ENCODE measurements around the gene PHF1.

The PHF1 gene

DNA sequence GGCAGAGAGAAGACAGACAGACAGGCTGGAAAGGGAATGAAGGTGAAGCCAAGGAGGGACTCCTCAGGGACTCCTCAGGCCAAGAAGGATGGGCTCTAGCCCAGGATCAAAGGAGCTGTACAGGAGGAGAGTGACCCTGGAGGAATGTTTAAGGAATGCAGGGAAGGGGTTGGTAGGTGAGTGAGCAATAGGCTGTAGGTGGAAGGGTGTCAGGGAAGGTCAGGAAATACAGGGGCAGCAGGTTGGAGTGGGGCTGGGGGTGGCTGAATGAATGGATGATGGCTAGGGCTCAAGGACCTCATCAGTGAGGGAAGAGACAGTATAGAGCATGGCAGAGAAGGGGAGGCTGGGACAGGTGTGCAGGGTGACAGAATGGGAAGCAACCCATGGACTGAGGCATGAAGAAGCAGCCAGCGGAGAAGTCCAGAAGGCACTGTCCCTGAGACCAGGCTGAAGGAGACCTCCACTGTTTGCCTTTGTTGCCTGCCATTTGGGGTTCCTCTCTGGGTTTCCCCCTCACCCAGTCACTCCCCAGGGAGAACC, 22.3 kb downstream of the PHF1 start:
- Histone ChIP-seq H3K27me3 (ENCODE audit: control insufficient read depth, insufficient read depth, low read length) (no peaks in the 10 kb centered on the region), H3K4me1 (ENCODE audit: control insufficient read depth, insufficient read depth, low read length) (peaks cover 16% of the 10 kb centered on the region), H3K4me3 (ENCODE audit: low read length) (no peak overlapping the region; the same call in 1 of the 2 replicates), H3K36me3 (ENCODE audit: control insufficient read depth, insufficient read depth, low read length) (peaks cover 19% of the 10 kb centered on the region), H3K27ac (ENCODE audit: low read length) (no peak overlapping the region), H3K9me3 (ENCODE audit: control insufficient read depth, insufficient read depth, low read length) (no peaks in the 10 kb centered on the region)
- WGBS (ENCODE audit: insufficient coverage, insufficient read length), result no CpG with 5 or more reads among the region's 1 CpG
- no peak for DNase-seq (ENCODE audit: low read depth, low spot score)

DNA sequence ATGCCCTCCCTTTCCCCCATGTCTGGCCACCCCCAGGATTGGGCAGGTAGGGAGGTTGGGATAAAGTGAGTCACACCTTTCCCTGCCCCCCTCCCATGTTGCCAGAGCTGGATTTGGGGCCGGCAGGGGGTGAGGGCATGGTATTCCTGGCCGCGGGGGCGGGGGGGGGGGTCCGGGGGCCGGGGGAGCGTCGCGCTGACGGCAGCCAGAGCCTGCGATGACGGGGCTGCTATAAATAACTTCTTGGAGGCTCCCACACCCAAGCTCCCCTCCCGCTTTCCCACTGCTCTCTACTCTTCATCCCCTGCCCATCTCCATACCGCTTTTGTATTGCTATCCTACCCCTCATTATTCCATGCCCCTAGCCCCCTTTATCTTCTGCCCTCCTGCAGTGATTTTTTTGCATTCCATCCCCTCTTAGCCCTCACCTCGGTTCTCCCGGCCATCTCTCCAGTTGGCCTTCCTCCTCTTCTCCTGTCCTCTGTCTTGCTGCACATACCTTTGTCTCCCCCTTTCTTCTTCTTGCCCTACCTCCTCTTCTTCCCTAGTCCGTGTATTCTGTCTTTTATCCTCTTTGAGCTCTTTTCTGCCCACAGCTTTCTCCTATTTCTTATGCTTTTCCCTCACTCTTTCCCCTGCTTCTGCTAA, 22.9 kb downstream of the PHF1 start:
- no peak overlapping the region for H3K4me3 ChIP-seq (ENCODE audit: low read length)
- no peak for DNase-seq (ENCODE audit: low read depth, low spot score)
- peaks cover 12% of the 10 kb centered on the region for H3K4me1 ChIP-seq (ENCODE audit: control insufficient read depth, insufficient read depth, low read length)
- H3K27ac ChIP-seq (ENCODE audit: low read length), result no peak overlapping the region
- no peaks in the 10 kb centered on the region for H3K9me3 ChIP-seq (ENCODE audit: control insufficient read depth, insufficient read depth, low read length)
- no peaks in the 10 kb centered on the region for H3K27me3 ChIP-seq (ENCODE audit: control insufficient read depth, insufficient read depth, low read length)
- H3K36me3 ChIP-seq (ENCODE audit: control insufficient read depth, insufficient read depth, low read length), result peaks cover 25% of the 10 kb centered on the region
- WGBS (ENCODE audit: insufficient coverage, insufficient read length), result no CpG with 5 or more reads among the region's 17 CpGs

- no peaks in the 10 kb centered on the region for H3K27me3 ChIP-seq (ENCODE audit: control insufficient read depth, insufficient read depth, low read length)
- no peak overlapping the region for H3K4me3 ChIP-seq (ENCODE audit: low read length)
- WGBS (ENCODE audit: insufficient coverage, insufficient read length), result no CpG with 5 or more reads among the region's 4 CpGs
- no peaks in the 10 kb centered on the region for H3K9me3 ChIP-seq (ENCODE audit: control insufficient read depth, insufficient read depth, low read length)
- DNase-seq (ENCODE audit: low read depth, low spot score), result no peak
- no peak overlapping the region for H3K27ac ChIP-seq (ENCODE audit: low read length)
- H3K4me1 ChIP-seq (ENCODE audit: control insufficient read depth, insufficient read depth, low read length), result peaks cover 6% of the 10 kb centered on the region; the same call in 1 of the 2 replicates
- H3K36me3 ChIP-seq (ENCODE audit: control insufficient read depth, insufficient read depth, low read length), result peaks cover 28% of the 10 kb centered on the region
These were observed 24.1 kb downstream of the PHF1 start for GRCh38 chr6:33434961-33435360.

- Histone ChIP-seq H3K4me1 (ENCODE audit: control insufficient read depth, insufficient read depth, low read length) (peaks cover 1% of the 10 kb centered on the region; the same call in 1 of the 2 replicates), H3K36me3 (ENCODE audit: control insufficient read depth, insufficient read depth, low read length) (peaks cover 52% of the 10 kb centered on the region), H3K27me3 (ENCODE audit: control insufficient read depth, insufficient read depth, low read length) (no peaks in the 10 kb centered on the region), H3K27ac (ENCODE audit: low read length) (no peak overlapping the region), H3K4me3 (ENCODE audit: low read length) (no peak overlapping the region), H3K9me3 (ENCODE audit: control insufficient read depth, insufficient read depth, low read length) (no peaks in the 10 kb centered on the region)
- WGBS (ENCODE audit: insufficient coverage, insufficient read length), result no CpG with 5 or more reads among the region's 18 CpGs
- DNase-seq (ENCODE audit: low read depth, low spot score), result no peak
These were observed 26.9 kb downstream of the PHF1 start for GRCh38 chr6:33437666-33438065.

DNA sequence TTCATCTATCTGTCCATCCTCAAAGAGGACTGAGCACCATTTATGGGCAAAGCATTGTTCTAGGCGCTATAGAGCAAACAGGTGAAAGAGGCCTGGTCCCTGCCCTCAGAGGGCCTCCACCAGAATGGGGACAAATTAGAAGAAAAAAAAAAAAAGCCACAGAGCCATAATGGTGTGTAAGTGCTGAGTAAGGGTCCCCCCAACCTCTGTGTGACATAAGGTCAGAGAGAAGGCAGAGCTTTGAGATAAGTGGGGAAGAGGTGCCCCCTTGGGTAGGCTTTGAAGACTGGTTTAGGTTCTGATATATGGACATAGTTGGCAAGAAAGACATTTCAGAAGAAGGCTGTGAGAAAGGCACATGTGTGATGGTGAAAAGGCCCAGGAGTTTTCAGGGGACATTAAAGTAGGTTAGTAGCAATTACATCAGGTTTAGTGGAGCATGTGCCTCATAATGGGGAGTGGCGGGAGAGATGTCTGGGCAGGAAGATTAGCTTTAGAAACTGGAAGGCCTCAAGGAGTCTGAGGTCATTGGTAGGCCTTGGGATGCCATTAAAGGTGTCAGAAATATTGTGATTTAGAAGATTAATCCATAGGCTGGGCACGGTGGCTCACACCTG, 28.3 kb downstream of the PHF1 start:
- Histone ChIP-seq H3K4me1 (ENCODE audit: control insufficient read depth, insufficient read depth, low read length) (no peaks in the 10 kb centered on the region), H3K9me3 (ENCODE audit: control insufficient read depth, insufficient read depth, low read length) (no peaks in the 10 kb centered on the region), H3K27ac (ENCODE audit: low read length) (no peak overlapping the region), H3K36me3 (ENCODE audit: control insufficient read depth, insufficient read depth, low read length) (peaks cover 64% of the 10 kb centered on the region), H3K27me3 (ENCODE audit: control insufficient read depth, insufficient read depth, low read length) (no peaks in the 10 kb centered on the region), H3K4me3 (ENCODE audit: low read length) (no peak overlapping the region)
- WGBS (ENCODE audit: insufficient coverage, insufficient read length), result no CpG with 5 or more reads among the region's 3 CpGs
- no peak for DNase-seq (ENCODE audit: low read depth, low spot score)

GRCh38 chr6:33439956-33440648, 29.3 kb downstream of the PHF1 start:
- no peak overlapping the region for H3K27ac ChIP-seq (ENCODE audit: low read length)
- H3K36me3 ChIP-seq (ENCODE audit: control insufficient read depth, insufficient read depth, low read length), result peaks cover 72% of the 10 kb centered on the region
- H3K9me3 ChIP-seq (ENCODE audit: control insufficient read depth, insufficient read depth, low read length), result no peaks in the 10 kb centered on the region
- WGBS (ENCODE audit: insufficient coverage, insufficient read length), result no CpG with 5 or more reads among the region's 9 CpGs
- no peak overlapping the region for H3K4me3 ChIP-seq (ENCODE audit: low read length)
- no peak for DNase-seq (ENCODE audit: low read depth, low spot score)
- H3K4me1 ChIP-seq (ENCODE audit: control insufficient read depth, insufficient read depth, low read length), result no peaks in the 10 kb centered on the region
- H3K27me3 ChIP-seq (ENCODE audit: control insufficient read depth, insufficient read depth, low read length), result no peaks in the 10 kb centered on the region

DNA sequence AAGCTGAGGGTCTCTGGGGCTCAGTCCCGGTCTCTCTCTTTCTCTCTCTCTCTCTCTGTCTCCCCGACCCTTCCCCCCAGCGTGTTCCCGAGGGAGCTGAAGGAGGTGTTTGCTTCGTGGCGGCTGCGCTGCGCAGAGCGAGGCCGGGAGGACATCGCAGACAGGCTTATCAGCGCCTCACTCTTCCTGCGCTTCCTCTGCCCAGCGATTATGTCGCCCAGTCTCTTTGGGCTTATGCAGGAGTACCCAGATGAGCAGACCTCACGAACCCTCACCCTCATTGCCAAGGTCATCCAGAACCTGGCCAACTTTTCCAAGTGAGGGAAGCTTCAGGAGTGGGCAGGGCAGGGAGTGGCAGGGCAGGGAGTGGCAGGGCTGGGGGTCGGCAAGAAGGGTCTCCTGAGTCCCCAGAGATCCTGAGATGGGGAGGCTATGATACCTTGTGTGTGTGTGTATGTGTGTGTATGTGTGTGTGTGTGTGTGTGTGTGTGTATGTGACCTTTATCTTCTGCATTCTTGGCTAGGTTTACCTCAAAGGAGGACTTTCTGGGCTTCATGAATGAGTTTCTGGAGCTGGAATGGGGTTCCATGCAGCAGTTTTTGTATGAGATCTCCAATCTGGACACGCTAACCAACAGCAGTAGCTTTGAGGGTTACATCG, 30.0 kb downstream of the PHF1 start:
- Histone ChIP-seq H3K27me3 (ENCODE audit: control insufficient read depth, insufficient read depth, low read length) (no peaks in the 10 kb centered on the region), H3K9me3 (ENCODE audit: control insufficient read depth, insufficient read depth, low read length) (no peaks in the 10 kb centered on the region), H3K27ac (ENCODE audit: low read length) (no peak overlapping the region), H3K4me3 (ENCODE audit: low read length) (no peak overlapping the region), H3K4me1 (ENCODE audit: control insufficient read depth, insufficient read depth, low read length) (no peaks in the 10 kb centered on the region), H3K36me3 (ENCODE audit: control insufficient read depth, insufficient read depth, low read length) (peaks cover 65% of the 10 kb centered on the region)
- no peak for DNase-seq (ENCODE audit: low read depth, low spot score)
- WGBS (ENCODE audit: insufficient coverage, insufficient read length), result no CpG with 5 or more reads among the region's 19 CpGs

- H3K9me3 ChIP-seq (ENCODE audit: control insufficient read depth, insufficient read depth, low read length), result no peaks in the 10 kb centered on the region
- no peak overlapping the region for H3K27ac ChIP-seq (ENCODE audit: low read length)
- DNase-seq (ENCODE audit: low read depth, low spot score), result no peak
- no peak overlapping the region for H3K4me3 ChIP-seq (ENCODE audit: low read length)
- no peaks in the 10 kb centered on the region for H3K27me3 ChIP-seq (ENCODE audit: control insufficient read depth, insufficient read depth, low read length)
- no CpG with 5 or more reads among the region's 9 CpGs for WGBS (ENCODE audit: insufficient coverage, insufficient read length)
- no peaks in the 10 kb centered on the region for H3K4me1 ChIP-seq (ENCODE audit: control insufficient read depth, insufficient read depth, low read length)
- peaks cover 68% of the 10 kb centered on the region for H3K36me3 ChIP-seq (ENCODE audit: control insufficient read depth, insufficient read depth, low read length)
These were observed 30.6 kb downstream of the PHF1 start for GRCh38 chr6:33441457-33441856.

DNA sequence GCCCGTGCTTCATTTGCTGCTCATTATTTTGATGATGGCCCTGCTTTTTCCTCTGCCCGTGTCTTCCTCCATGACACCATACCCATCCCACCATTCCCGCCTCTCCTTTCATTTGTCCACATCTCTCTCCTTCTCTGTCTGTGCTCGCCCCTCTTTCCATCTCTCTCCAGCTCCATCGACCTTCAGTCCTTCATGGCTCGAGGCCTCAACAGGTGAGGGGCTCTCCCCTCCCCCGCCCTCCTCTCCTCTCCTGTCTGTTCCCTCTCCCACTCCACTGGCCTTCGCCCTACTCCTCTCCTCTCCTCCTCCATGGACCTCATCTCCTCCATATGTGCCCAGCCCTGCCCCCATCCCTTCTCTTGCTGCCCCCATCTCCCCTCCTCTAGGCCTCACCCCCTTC, 31.5 kb downstream of the PHF1 start:
- H3K27me3 ChIP-seq (ENCODE audit: control insufficient read depth, insufficient read depth, low read length), result no peaks in the 10 kb centered on the region
- H3K9me3 ChIP-seq (ENCODE audit: control insufficient read depth, insufficient read depth, low read length), result no peaks in the 10 kb centered on the region
- no peaks in the 10 kb centered on the region for H3K4me1 ChIP-seq (ENCODE audit: control insufficient read depth, insufficient read depth, low read length)
- H3K4me3 ChIP-seq (ENCODE audit: low read length), result no peak overlapping the region
- no peak overlapping the region for H3K27ac ChIP-seq (ENCODE audit: low read length)
- DNase-seq (ENCODE audit: low read depth, low spot score), result no peak
- peaks cover 74% of the 10 kb centered on the region for H3K36me3 ChIP-seq (ENCODE audit: control insufficient read depth, insufficient read depth, low read length)
- no CpG with 5 or more reads among the region's 8 CpGs for WGBS (ENCODE audit: insufficient coverage, insufficient read length)

GRCh38 chr6:33443025-33443424, 32.2 kb downstream of the PHF1 start:
- no CpG with 5 or more reads among the region's 17 CpGs for WGBS (ENCODE audit: insufficient coverage, insufficient read length)
- no peak for DNase-seq (ENCODE audit: low read depth, low spot score)
- Histone ChIP-seq H3K9me3 (ENCODE audit: control insufficient read depth, insufficient read depth, low read length) (no peaks in the 10 kb centered on the region), H3K4me3 (ENCODE audit: low read length) (no peak overlapping the region), H3K27me3 (ENCODE audit: control insufficient read depth, insufficient read depth, low read length) (no peaks in the 10 kb centered on the region), H3K4me1 (ENCODE audit: control insufficient read depth, insufficient read depth, low read length) (no peaks in the 10 kb centered on the region), H3K27ac (ENCODE audit: low read length) (no peak overlapping the region), H3K36me3 (ENCODE audit: control insufficient read depth, insufficient read depth, low read length) (peaks cover 75% of the 10 kb centered on the region)
